ENCODE results near the gene NEK7. TPM values are rescaled to one million over a fixed set of nuclear protein-coding genes. Genes with fewer than 3 reads are reported as not detected.

The NEK7 gene
- total and polyA plus RNA-seq, 2 of the 8 experiments (the other 6 are each of a cell fraction or from before 2014, with no cell fraction given): 5.1 to 10.0 TPM

- TF ChIP-seq EP300 (IDR thresholded peaks at IDR 0.05; ENCODE audit: borderline replicate concordance in 1 of 2, low read depth in 2 of 2, low read length in 2 of 2): no peak
- TF ChIP-seq CBX8 (IDR thresholded peaks at IDR 0.05; ENCODE audit: borderline replicate concordance, low read depth, low read length): no peak
- no peak for TF ChIP-seq SUZ12 (IDR thresholded peaks at IDR 0.05; ENCODE audit: low read length)
- no peak for TF ChIP-seq KDM1A (IDR thresholded peaks at IDR 0.05; ENCODE audit: borderline replicate concordance, low read length)
- no peak for TF ChIP-seq RFX5 (IDR thresholded peaks at IDR 0.05; ENCODE audit: borderline replicate concordance, low read depth, low read length)
- TF ChIP-seq JUND (IDR thresholded peaks at IDR 0.05; ENCODE audit: low read length): no peak
- TF ChIP-seq EZH2 (IDR thresholded peaks at IDR 0.05; ENCODE audit: low read depth, low read length, severe bottlenecking): no peak
Measured at GRCh38 chr1:198352975-198353695, 196.3 kb downstream of the NEK7 start (continued).

Data from H1 (cell line).